K562 (cell line): ENCODE data around the gene ROBO1.

Experiments used
- CTCF ChIP-seq, 3 experiments: IDR thresholded peaks in 2 of 3; conservative IDR thresholded peaks in 1 of 3; 2 replicates each; pipeline ENCODE4 v1.5.1; 2011 to 2012; ENCODE audit warnings: low read length in 3 of 3, mild to moderate bottlenecking in 3 of 3, control low read depth in 2 of 3, improper control_type of control experiment in 1 of 3, inconsistent platforms in 1 of 3, low read depth in 1 of 3, mixed read lengths in 1 of 3, moderate library complexity in 1 of 3; ENCODE audit not compliant: insufficient read depth in 2 of 3
- DPF2 ChIP-seq: fragments of 450-650 bp; IDR thresholded peaks from 2 replicates; pipeline ENCODE4 v1.6.1; 2016
- MYNN ChIP-seq, 2 experiments: sonication (generic); formaldehyde crosslinking in 1 of 2; IDR thresholded peaks; 2 replicates each; pipeline versions ENCODE4 v1.5.0 to v1.6.1; 2016 to 2020; ENCODE audit warnings: antibody characterized with exemption in 1 of 2, missing genetic modification reagents in 1 of 2
- POU5F1 ChIP-seq: fragments of 150-350 bp; IDR thresholded peaks from 2 replicates; pipeline ENCODE4 v1.6.1; 2014; ENCODE audit warnings: borderline replicate concordance, low read length, low read depth, mild to moderate bottlenecking; ENCODE audit not compliant: partially characterized antibody
- TOE1 ChIP-seq, 2 experiments: fragments of 450-650 bp in 1 of 2; sonication (generic) in 1 of 2; formaldehyde crosslinking in 1 of 2; IDR thresholded peaks; 2 replicates each; pipeline versions ENCODE4 v1.7.1 to v1.8.0; 2016 to 2022; ENCODE audit warnings: borderline replicate concordance in 2 of 2, mild to moderate bottlenecking in 2 of 2, antibody characterized with exemption in 1 of 2, inconsistent platforms in 1 of 2, low read depth in 1 of 2, missing genetic modification reagents in 1 of 2, moderate library complexity in 1 of 2
- ZNF518B ChIP-seq: fragments of 250-450 bp; sonication (Bioruptor Pico); IDR thresholded peaks from 2 replicates; pipeline ENCODE4 v1.5.0; 2021; ENCODE audit warnings: mild to moderate bottlenecking, moderate library complexity

DNA sequence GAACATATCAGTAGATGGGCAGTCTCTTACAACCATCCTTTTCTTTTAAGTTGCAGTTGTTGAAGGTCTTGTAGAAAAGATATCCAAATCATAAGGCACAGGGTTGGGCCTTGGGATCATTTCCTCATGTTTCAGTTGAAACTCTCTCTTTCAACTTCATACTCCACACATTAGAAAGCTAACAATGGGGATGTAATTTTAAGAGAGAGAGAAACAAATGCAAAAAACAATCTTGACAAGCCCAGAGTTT lies 747.9 kb downstream of the ROBO1 start:
- TF ChIP-seq ZNF518B (CRISPR knock-in tag) (no peak), POU5F1 (no peak), MYNN (IDR thresholded peaks at IDR 0.05) (no peak), MYNN (CRISPR knock-in tag; IDR thresholded peaks at IDR 0.05) (no peak), CTCF (IDR thresholded peaks at IDR 0.05 in 2 of 3, conservative IDR thresholded peaks at IDR 0.05 in 1 of 3; ENCODE audit: insufficient read depth in 2 of 3, low read depth in 1 of 3, low read length in 3 of 3) (no peak), DPF2 (no peak), TOE1 (IDR thresholded peaks at IDR 0.05; ENCODE audit: borderline replicate concordance) (no peak), TOE1 (CRISPR knock-in tag; IDR thresholded peaks at IDR 0.05; ENCODE audit: borderline replicate concordance, low read depth) (no peak)
